ENCODE results near the gene TGFBR1.
"Not testable (repeated sequence)": the region's sequence is repeated elsewhere in the genome, so short reads cannot be mapped to it uniquely, and the experiment has no call there.

Gene TGFBR1

DNA sequence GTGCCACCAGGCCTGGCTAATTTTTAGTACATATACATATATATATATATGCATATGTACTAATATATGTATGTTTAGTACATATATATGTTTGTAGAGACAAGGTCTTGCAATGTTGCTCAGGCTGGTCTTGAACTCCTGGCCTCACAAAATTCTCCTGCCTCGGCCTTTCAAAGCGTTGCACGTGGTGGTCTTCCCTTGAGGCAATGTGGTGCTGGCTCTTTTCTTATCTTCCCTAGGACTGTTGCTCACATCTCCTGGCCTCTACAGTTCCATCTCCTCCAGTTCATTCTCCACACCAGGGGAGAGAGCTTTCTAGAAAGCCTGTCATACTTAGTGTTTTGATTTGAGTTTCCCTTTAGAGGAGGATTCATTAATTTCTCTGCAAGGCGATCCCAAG is 28.9 kb upstream of the TGFBR1 start:
- DNase-seq (ENCODE audit: low spot score): no peak

DNA sequence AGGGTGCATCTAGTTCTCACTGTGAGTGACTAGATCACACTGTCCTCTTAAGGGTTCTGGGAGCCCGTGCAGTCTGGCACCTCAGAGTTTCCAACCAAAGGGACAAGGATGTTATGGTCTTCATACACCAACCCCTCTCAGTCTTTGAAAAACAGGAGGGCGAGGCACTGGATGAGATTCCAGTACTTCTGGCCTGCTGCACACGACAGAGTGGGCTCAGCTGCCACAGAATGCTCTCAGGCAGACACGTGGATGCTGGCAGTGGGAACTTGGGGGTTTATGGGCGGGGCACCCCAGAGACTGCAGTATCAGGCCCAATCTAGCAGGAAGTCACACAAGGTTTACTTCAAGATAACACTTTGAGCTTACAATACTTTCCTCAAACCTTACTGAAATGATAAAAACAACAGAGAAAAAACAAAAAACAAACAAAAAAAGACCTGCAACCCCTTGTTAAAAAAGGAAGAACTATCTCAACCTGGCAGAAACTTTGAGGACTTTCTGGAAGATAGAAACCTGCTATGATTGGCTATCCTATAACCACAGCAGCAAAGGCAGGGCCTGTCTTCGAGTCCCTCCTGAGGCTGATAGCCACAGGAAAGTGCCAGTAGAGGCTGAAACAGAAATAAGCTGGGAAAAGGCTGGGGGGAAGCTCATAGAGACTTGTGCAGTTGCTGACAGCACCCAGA is 28.3 kb upstream of the TGFBR1 start:
- DNase-seq (ENCODE audit: low spot score): peak; percentile 60

GRCh38 chr9:99078717-99079116 is 26.2 kb upstream of the TGFBR1 start:
- no peak for DNase-seq (ENCODE audit: low spot score)

GRCh38 chr9:99079542-99079941 is 25.4 kb upstream of the TGFBR1 start:
- no peak for DNase-seq (ENCODE audit: low spot score)

DNA sequence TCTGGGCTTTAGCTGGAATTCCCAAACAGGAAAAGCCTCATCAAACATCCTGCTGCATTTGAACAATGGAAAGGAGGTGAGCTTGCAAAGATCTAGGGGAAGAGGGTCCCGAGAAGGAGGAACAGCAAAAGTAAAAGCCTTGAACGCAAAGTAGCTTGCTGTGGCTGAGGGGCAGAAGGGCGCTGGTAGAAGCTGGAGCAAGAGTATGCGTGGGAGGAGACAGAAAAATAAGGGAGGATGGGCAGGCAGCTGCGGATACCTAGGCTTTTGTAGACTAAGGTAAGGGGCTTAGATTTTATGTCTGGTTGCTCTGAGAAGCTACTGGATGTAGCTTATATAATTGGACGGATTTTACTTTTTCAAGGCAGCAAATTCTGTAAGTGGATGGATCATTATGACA is 21.9 kb upstream of the TGFBR1 start:
- no peak for DNase-seq (ENCODE audit: low spot score)

- DNase-seq (ENCODE audit: low spot score): no peak
Measured at GRCh38 chr9:99085949-99086948, 18.7 kb upstream of the TGFBR1 start.

- DNase-seq (ENCODE audit: low spot score): no peak
Measured at GRCh38 chr9:99087462-99087861, 17.5 kb upstream of the TGFBR1 start.

DNA sequence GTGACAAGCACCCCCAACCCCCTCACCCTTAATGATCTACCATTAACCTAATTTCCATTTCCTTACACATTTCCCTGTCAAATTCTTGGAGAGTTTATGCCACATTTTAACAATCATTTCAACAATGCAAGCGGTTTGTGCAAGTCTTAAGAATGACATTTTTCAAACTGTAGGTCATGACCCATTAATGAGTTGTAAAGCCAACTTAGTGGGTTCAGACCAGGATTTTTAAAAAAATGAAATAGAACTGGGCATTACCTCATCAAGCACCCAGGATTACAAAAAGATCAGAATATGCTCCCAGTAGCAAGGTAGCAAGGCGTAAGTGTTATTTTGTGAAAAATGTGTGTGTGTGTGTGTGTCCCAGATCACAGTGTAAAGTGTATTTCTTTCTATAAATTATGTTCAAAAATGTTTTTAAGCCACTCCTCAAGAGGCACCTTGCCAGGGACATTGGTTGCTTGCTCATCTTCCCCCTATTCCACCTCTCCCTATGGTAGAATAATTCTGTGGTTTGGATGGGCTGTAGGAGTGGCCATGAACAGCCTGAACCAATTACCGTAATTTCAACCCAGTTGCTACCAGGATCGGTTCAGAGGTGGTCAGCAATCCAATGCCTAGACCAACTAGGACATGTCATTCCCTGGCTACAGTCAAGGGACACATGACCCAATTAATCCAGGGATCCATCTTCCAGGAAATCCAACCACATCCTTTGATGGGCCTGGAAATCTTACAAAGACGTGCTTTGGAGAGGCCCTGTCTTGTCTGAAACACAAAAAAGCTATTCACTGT is 14.4 kb upstream of the TGFBR1 start:
- DNase-seq (ENCODE audit: low spot score): no peak

DNA sequence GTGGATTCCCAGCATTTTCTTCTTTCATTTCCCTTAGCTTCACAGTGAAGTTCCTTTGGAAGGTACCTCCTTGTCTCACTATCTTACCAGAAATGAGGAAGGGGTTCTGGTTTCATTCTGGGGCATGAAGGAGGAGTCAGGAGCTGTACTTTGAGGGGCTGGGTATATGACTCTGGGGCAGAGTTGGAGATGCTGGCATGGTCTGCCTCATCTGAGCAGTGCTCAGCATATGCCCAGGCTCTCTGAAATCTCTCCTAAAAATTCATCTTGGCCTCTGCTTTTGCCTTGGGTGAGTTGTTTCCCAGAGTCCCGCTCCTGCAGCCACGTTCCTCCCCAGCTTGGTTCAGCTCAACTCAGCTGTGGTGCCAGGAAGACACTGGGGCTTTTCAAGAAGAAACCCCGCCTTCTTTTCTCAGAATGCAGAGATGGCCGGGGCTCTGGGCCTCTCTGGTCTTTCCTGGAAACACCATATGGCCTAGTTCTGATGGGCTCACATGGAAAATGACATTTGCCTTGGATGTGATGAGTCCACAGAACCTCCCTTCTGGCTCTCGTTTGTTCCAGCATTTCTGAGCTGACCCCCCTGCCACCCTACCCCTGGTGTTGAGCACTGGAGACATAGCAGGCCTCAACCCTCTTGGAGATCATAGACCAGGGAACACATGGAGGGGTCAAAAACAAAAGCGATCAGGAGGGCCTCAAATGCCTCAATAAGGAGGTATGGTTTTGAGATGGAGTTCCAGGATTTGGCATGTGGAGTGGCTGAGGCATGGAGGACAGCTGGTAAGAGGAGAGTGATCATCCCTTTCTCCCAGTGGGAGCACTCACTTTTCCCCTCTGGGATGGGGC is 12.0 kb upstream of the TGFBR1 start:
- peak; percentile 77 for DNase-seq (ENCODE audit: low spot score)

DNA sequence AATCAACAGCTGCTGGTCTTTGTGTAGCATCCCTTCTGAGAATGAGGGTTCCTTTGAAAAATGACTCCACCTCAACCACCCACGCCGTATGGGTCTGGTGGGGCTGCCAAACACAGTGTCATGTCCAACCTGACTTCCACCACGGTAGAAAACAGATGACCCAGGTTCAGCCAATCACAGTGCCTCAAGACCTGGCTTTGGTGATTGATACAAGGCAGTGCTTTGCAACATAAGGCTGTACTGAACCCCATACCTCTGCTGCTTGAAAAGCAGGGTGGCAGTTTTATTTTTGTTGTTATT is 11.5 kb upstream of the TGFBR1 start:
- DNase-seq (ENCODE audit: low spot score): peak; percentile 34

DNA sequence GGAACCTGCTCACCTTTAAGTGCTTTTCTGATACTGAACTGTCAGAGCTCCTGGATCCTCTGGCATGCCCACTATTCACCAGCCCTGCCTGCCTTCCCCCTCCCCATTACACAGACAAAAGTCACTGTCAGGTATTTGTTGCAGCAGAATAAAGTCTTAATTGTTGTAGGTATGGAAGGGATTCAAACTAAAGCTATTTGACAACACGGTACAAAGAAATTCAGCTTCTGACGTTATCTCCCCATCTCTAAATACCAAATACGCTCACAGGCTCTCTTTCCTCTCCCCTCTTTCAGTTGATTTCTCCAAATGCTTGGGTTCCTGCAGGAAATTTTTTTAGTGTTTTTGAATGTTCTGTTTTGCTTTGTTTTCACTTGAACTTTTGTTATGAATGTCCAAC is 9.3 kb upstream of the TGFBR1 start:
- DNase-seq (ENCODE audit: low spot score): no peak

DNA sequence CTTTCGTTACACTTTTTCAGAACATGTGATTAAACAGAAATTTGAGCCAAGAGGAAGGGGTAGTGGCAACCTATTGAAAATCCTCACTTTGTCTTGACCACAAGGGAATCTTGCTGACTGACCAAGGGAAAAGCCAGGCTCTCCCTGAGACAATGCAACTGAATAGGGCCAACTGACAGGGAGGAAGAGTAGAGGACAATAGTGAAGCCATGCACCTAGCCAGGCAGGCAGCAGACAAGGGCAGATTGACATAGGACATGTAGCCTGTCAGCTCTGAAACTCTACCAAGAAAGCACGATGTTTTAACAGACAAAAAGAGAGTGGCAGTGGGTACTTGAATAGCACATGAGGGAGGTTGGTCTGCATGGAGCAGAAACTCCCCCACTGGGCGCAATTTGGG is 8.5 kb upstream of the TGFBR1 start:
- DNase-seq (ENCODE audit: low spot score): no peak

- DNase-seq (ENCODE audit: low spot score): not testable (repeated sequence)
Measured at GRCh38 chr9:99099806-99100585, 4.9 kb upstream of the TGFBR1 start.

- no peak for DNase-seq (ENCODE audit: low spot score)
Measured at GRCh38 chr9:99101271-99101670, 3.6 kb upstream of the TGFBR1 start.

GRCh38 chr9:99101812-99102211 is 3.1 kb upstream of the TGFBR1 start:
- no peak for DNase-seq (ENCODE audit: low spot score)

DNA sequence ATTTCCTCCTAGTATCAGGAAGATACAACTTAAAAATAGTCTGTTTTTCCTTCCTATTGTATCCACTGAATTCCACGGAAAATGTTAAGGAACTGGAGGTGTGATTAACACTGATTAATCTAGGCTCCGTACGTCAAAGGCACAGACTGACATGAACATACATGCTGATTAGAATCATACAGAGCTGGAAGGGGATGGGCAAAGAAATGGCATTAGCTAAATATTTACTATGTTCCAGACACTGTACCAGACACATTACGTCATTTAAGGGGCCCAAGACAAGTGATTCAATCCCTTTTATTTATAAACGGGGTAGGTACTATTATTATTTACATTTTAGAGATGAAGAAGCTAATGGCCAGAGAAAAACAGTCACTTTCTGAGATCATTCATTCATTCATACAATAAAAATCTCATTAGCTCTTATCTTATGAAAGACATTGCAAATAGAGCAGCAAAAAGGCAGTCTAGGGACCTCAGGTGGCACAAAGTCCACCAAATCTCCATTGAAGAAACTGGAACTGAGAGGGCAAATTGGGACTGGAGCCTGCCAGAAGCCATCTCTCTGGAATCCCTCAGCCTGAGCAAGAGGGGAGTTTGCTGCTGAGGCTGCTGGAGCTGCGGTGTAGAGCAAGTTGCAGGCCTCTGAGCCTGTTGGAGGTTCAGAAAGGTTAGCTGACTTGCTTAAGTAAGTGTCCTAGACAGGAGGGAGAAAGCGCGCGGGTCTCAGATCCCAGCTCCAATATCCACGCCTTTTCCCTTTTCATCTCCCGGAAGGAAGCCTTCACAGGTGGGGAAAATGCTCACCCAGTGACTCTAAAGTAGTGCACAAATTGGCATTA is 1.6 kb upstream of the TGFBR1 start:
- no peak for DNase-seq (ENCODE audit: low spot score)

DNA sequence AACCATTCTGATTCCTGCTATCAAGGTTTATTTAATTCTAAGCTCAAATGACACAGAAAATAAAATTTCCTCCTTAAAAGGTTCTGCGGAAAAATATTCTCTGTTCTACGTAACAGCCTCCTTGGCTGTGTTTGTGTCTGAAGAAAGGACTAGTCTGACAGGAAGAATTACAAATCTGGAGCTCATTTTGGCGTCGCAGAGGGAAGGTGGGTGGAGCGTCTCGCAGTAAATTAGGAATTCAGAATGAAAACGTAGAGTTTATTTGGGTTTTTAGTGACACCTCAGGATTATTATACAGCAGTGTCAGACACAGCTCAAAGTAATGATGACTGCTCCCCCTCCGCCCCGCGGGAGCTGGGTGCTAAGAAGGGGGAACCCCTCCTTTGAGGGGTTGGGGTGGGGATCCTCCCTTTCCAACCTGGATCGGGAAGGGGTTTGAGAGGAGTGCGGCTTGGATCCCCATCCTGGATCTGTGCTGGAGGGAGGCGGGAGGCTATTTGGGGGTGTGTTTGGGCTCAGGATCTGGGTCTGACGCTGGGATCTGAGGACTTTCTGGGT is 933 bp upstream of the TGFBR1 start:
- DNase-seq (ENCODE audit: low spot score): no peak

DNA sequence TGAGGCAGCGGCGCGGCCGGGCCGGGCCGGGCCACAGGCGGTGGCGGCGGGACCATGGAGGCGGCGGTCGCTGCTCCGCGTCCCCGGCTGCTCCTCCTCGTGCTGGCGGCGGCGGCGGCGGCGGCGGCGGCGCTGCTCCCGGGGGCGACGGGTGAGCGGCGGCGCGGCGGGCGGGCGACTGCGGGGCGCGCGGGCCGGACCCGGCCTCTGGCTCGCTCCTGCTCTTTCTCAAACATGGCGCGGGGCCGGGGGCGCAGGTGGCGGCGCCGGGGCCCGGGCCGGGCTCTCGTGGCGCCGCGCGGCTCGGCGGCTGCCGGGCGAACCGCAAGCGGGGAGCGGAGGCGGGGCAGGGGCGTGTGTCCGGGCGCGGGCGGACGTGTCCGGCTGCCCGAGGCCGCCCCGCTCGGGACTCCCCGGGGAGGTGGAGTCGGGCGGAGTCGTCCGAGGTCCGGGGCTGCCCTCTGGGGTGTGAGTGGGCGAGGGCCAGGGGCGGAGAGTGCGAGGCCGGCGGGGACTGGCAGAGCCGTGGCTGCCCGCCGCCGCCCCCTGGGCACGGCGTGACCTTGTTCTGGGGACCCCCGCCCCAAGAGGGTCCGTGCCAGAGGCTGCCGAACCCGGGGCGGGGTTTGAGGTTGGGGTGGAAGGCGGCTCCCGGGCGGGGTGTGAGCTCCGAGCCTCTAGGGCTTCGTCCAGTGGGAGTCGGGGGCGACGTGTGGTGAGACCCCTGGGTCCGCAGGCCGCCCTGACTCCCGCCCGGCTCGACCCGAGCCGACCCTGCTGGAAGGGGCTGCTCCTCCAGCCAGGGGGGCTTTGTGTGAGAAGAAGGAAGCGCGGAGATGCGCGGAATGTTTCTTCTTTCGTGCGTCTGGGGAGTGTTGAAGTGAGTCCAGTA is 485 bp downstream of the TGFBR1 start:
- DNase-seq (ENCODE audit: low spot score): no peak

DNA sequence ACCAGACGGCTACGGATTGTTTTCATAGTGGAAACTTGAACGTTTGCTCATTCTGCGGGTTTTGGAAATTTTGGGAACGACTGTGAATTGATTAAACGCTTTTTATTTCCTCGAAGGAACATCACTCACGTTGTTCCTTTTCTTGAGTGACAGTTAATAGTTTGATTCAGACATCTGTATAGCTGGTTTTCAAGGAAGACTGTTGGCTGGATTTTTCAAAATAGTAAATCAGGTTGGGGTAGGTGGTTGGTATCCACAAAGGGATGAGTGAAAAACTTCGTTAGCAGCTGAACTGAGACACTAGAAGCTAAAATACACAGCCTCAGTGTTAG is 1.1 kb downstream of the TGFBR1 start:
- DNase-seq (ENCODE audit: low spot score): no peak
